ENCODE measurements around the gene KLC1. TPM values are rescaled to one million over a fixed set of nuclear protein-coding genes. Genes with fewer than 3 reads are reported as not detected.

Gene KLC1
- total RNA-seq, 2 donors from 2014 or later = 170 to 178 TPM

- H3K9me3 Mint-ChIP-seq = peaks cover 26% of the 10 kb centered on the region
- no peaks in the 10 kb centered on the region for H3K36me3 ChIP-seq (ENCODE audit: control insufficient read depth, insufficient read depth, low read length)
- no peak overlapping the region for H3K27ac Mint-ChIP-seq
- DNase-seq = no peak
- H3K36me3 Mint-ChIP-seq (ENCODE audit: low read depth) = peaks cover 5% of the 10 kb centered on the region
- peaks cover 11% of the 10 kb centered on the region for H3K4me1 Mint-ChIP-seq
- peaks cover 13% of the 10 kb centered on the region for H3K9me3 ChIP-seq (ENCODE audit: control insufficient read depth, low read length)
- no peak overlapping the region for H3K4me3 ChIP-seq (ENCODE audit: low read length)
- no peak overlapping the region for H3K9ac ChIP-seq (ENCODE audit: extremely low read depth, low read length, poor library complexity, severe bottlenecking)
- no peak overlapping the region for H3K27ac ChIP-seq (ENCODE audit: low read depth, low read length)
- no peak overlapping the region for H3K4me3 Mint-ChIP-seq
- H3K27me3 ChIP-seq (ENCODE audit: control insufficient read depth, insufficient read depth, low read length, poor library complexity, severe bottlenecking) = peaks cover 24% of the 10 kb centered on the region
- H3K27me3 Mint-ChIP-seq (ENCODE audit: insufficient read depth) = peaks cover 20% of the 10 kb centered on the region
- WGBS, 2 experiments (ENCODE audit: insufficient coverage in 1 of 2, insufficient read length in 1 of 2) = 40 to 76% methylated on average over 1 to 2 of the region's 2 CpGs
- H3K4me1 ChIP-seq (ENCODE audit: control insufficient read depth, insufficient read depth, low read length) = peaks cover 4% of the 10 kb centered on the region
- no peak for TF ChIP-seq CTCF (conservative IDR thresholded peaks at IDR 0.05)
Measured at GRCh38 chr14:103611215-103611614, 17.8 kb upstream of the KLC1 start.

GRCh38 chr14:103613517-103613916, 15.5 kb upstream of the KLC1 start:
- Histone ChIP-seq H3K4me3 (ENCODE audit: low read length) (no peak overlapping the region), H3K36me3 (ENCODE audit: control insufficient read depth, insufficient read depth, low read length) (no peaks in the 10 kb centered on the region), H3K27ac (ENCODE audit: low read depth, low read length) (no peak overlapping the region), H3K27me3 (ENCODE audit: control insufficient read depth, insufficient read depth, low read length, poor library complexity, severe bottlenecking) (peaks cover 2% of the 10 kb centered on the region), H3K4me1 (ENCODE audit: control insufficient read depth, insufficient read depth, low read length) (no peaks in the 10 kb centered on the region), H3K9ac (ENCODE audit: extremely low read depth, low read length, poor library complexity, severe bottlenecking) (no peak overlapping the region), H3K9me3 (ENCODE audit: control insufficient read depth, low read length) (peaks cover 13% of the 10 kb centered on the region)
- H3K36me3 Mint-ChIP-seq (ENCODE audit: low read depth) = peaks cover 5% of the 10 kb centered on the region
- H3K27ac Mint-ChIP-seq = no peak overlapping the region
- no peak for DNase-seq
- H3K4me3 Mint-ChIP-seq = no peak overlapping the region
- no peak for TF ChIP-seq CTCF (conservative IDR thresholded peaks at IDR 0.05)
- H3K9me3 Mint-ChIP-seq = peaks cover 28% of the 10 kb centered on the region
- WGBS, 2 experiments (ENCODE audit: insufficient coverage in 1 of 2, insufficient read length in 1 of 2) = 64 to 76% methylated on average over 2 to 4 of the region's 4 CpGs
- H3K27me3 Mint-ChIP-seq (ENCODE audit: insufficient read depth) = peaks cover 7% of the 10 kb centered on the region
- no peaks in the 10 kb centered on the region for H3K4me1 Mint-ChIP-seq

GRCh38 chr14:103616635-103617300, 12.2 kb upstream of the KLC1 start:
- whole genome bisulfite sequencing, 2 experiments (ENCODE audit: insufficient coverage in 1 of 2, insufficient read length in 1 of 2) = 82 to 83% methylated on average over 2 to 17 of the region's 17 CpGs
- no peaks in the 10 kb centered on the region for H3K4me1 Mint-ChIP-seq

More at GRCh38 chr14:103616635-103617300, 12.2 kb upstream of the KLC1 start:
- H3K27ac ChIP-seq (ENCODE audit: low read depth, low read length) = no peak overlapping the region
- no peaks in the 10 kb centered on the region for H3K36me3 Mint-ChIP-seq (ENCODE audit: low read depth)
- H3K9ac ChIP-seq (ENCODE audit: extremely low read depth, low read length, poor library complexity, severe bottlenecking) = no peak overlapping the region
- no peak for TF ChIP-seq CTCF (conservative IDR thresholded peaks at IDR 0.05)
- H3K4me3 Mint-ChIP-seq = no peak overlapping the region
- H3K4me3 ChIP-seq (ENCODE audit: low read length) = no peak overlapping the region
- H3K9me3 ChIP-seq (ENCODE audit: control insufficient read depth, low read length) = peaks cover under 1% of the 10 kb centered on the region
- no peak overlapping the region for H3K27ac Mint-ChIP-seq
- no peaks in the 10 kb centered on the region for H3K27me3 Mint-ChIP-seq (ENCODE audit: insufficient read depth)
- H3K27me3 ChIP-seq (ENCODE audit: control insufficient read depth, insufficient read depth, low read length, poor library complexity, severe bottlenecking) = no peaks in the 10 kb centered on the region
- no peaks in the 10 kb centered on the region for H3K4me1 ChIP-seq (ENCODE audit: control insufficient read depth, insufficient read depth, low read length)
- no peaks in the 10 kb centered on the region for H3K36me3 ChIP-seq (ENCODE audit: control insufficient read depth, insufficient read depth, low read length)
- H3K9me3 Mint-ChIP-seq = peaks cover 11% of the 10 kb centered on the region
- DNase-seq = no peak
